ENCODE measurements around the gene RAPGEF6. TPM values are rescaled to one million over a fixed set of nuclear protein-coding genes. Genes with fewer than 3 reads are reported as not detected.
"Not testable (repeated sequence)": the region's sequence is repeated elsewhere in the genome, so short reads cannot be mapped to it uniquely, and the experiment has no call there.

RAPGEF6 gene
- total RNA-seq, 3 donors from 2014 or later (not counting 1 experiment from before 2014, with no cell fraction given) = 30.1 to 61.0 (median 42.1) TPM

GRCh38 chr5:131628990-131629389 lies 6.0 kb downstream of the RAPGEF6 start:
- Histone ChIP-seq H3K9me3 (ENCODE audit: control insufficient read depth, insufficient read depth, low read length) (no peaks in the 10 kb centered on the region), H3K27ac (ENCODE audit: low read length) (no peak overlapping the region), H3K36me3 (ENCODE audit: control insufficient read depth, insufficient read depth, low read length) (no peaks in the 10 kb centered on the region), H3K4me3 (ENCODE audit: low read length) (no peak overlapping the region), H3K4me1 (ENCODE audit: control insufficient read depth, insufficient read depth, low read length) (peaks cover 9% of the 10 kb centered on the region), H3K27me3 (ENCODE audit: control insufficient read depth, insufficient read depth, low read length) (no peaks in the 10 kb centered on the region)
- TF ChIP-seq, protein P1, sequence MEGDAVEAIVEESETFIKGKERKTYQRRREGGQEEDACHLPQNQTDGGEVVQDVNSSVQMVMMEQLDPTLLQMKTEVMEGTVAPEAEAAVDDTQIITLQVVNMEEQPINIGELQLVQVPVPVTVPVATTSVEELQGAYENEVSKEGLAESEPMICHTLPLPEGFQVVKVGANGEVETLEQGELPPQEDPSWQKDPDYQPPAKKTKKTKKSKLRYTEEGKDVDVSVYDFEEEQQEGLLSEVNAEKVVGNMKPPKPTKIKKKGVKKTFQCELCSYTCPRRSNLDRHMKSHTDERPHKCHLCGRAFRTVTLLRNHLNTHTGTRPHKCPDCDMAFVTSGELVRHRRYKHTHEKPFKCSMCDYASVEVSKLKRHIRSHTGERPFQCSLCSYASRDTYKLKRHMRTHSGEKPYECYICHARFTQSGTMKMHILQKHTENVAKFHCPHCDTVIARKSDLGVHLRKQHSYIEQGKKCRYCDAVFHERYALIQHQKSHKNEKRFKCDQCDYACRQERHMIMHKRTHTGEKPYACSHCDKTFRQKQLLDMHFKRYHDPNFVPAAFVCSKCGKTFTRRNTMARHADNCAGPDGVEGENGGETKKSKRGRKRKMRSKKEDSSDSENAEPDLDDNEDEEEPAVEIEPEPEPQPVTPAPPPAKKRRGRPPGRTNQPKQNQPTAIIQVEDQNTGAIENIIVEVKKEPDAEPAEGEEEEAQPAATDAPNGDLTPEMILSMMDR (IDR thresholded peaks at IDR 0.05) = no peak
- Mint-ChIP-seq H3K27me3 (ENCODE audit: low read depth in 2 of 2) (no peaks in the 10 kb centered on the region), H3K4me1 (peaks cover 35 to 36% of the 10 kb centered on the region in 2 donors), H3K27ac (peak overlapping the region; percentile 49 to 65), H3K9me3 (no peaks in the 10 kb centered on the region), H3K36me3 (no peaks in the 10 kb centered on the region), H3K4me3 (no peak overlapping the region)
- WGBS (ENCODE audit: insufficient coverage) = 100% methylated on average over 1 of the region's 1 CpG
- ATAC-seq (no peak), DNase-seq (no peak)
- intact Hi-C loops (cut with micrococcal nuclease) = no loop called here

- Mint-ChIP-seq H3K4me3 (no peak overlapping the region), H3K27me3 (ENCODE audit: low read depth in 2 of 2) (no peaks in the 10 kb centered on the region)
- no peak for ATAC-seq
Observed at GRCh38 chr5:131627207-131627865, 7.7 kb downstream of the RAPGEF6 start.

GRCh38 chr5:131622633-131623032 lies 12.4 kb downstream of the RAPGEF6 start:
- Mint-ChIP-seq H3K36me3 (no peaks in the 10 kb centered on the region), H3K9me3 (no peaks in the 10 kb centered on the region), H3K4me3 (no peak overlapping the region), H3K27ac (no peak overlapping the region), H3K27me3 (ENCODE audit: low read depth in 2 of 2) (no peaks in the 10 kb centered on the region), H3K4me1 (peaks cover 62 to 76% of the 10 kb centered on the region in 2 donors)
- intact Hi-C loops (cut with micrococcal nuclease) = no loop called here
- DNase-seq (no peak), ATAC-seq (no peak)
- H3K27ac ChIP-seq (ENCODE audit: low read length) = no peak overlapping the region
- no peak overlapping the region for H3K4me3 ChIP-seq (ENCODE audit: low read length)
- WGBS (ENCODE audit: insufficient coverage) = 80% methylated on average over 2 of the region's 2 CpGs
- TF ChIP-seq, protein P1 (IDR thresholded peaks at IDR 0.05) = no peak
- H3K9me3 ChIP-seq (ENCODE audit: control insufficient read depth, insufficient read depth, low read length) = no peaks in the 10 kb centered on the region
- H3K27me3 ChIP-seq (ENCODE audit: control insufficient read depth, insufficient read depth, low read length) = no peaks in the 10 kb centered on the region
- peaks cover 6% of the 10 kb centered on the region for H3K36me3 ChIP-seq (ENCODE audit: control insufficient read depth, insufficient read depth, low read length)
- peaks cover 4% of the 10 kb centered on the region for H3K4me1 ChIP-seq (ENCODE audit: control insufficient read depth, insufficient read depth, low read length)

More at GRCh38 chr5:131627207-131627865, 7.7 kb downstream of the RAPGEF6 start:
- Histone ChIP-seq H3K4me3 (ENCODE audit: low read length) (no peak overlapping the region), H3K36me3 (ENCODE audit: control insufficient read depth, insufficient read depth, low read length) (peaks cover 4% of the 10 kb centered on the region), H3K27me3 (ENCODE audit: control insufficient read depth, insufficient read depth, low read length) (no peaks in the 10 kb centered on the region), H3K9me3 (ENCODE audit: control insufficient read depth, insufficient read depth, low read length) (no peaks in the 10 kb centered on the region), H3K4me1 (ENCODE audit: control insufficient read depth, insufficient read depth, low read length) (no peaks in the 10 kb centered on the region), H3K27ac (ENCODE audit: low read length) (no peak overlapping the region)
- WGBS (ENCODE audit: insufficient coverage) = 95% methylated on average over 3 of the region's 4 CpGs
- intact Hi-C loops (cut with micrococcal nuclease) = no loop called here
- Mint-ChIP-seq H3K36me3 (no peaks in the 10 kb centered on the region), H3K27ac (no peak overlapping the region), H3K9me3 (no peaks in the 10 kb centered on the region), H3K4me1 (peaks cover 38 to 45% of the 10 kb centered on the region in 2 donors)
- no peak for DNase-seq
- TF ChIP-seq, protein P1 (IDR thresholded peaks at IDR 0.05) = no peak

DNA sequence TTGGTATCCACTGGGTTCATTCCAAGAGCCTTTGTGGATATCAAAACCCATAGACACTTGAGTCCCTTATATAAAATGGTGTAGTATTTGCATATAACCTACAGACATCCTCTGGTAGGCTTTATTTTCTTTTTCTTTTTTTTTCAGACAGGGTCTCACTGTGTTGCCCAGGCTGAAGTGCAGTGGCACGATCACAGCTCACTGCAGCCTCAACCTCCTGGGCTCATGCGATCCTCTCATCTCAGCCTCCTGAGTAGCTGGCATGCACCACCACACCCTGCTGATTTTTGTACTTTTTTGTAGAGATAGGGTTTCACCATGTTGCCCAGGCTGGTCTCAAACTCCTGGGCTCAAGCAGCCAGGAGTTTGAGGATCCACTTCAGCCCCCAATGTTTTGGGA lies 13.9 kb downstream of the RAPGEF6 start:
- 100% methylated on average over 2 of the region's 2 CpGs for WGBS (ENCODE audit: insufficient coverage)
- H3K4me3 Mint-ChIP-seq; DNase-seq; H3K36me3 ChIP-seq (ENCODE audit: control insufficient read depth, insufficient read depth, low read length); ATAC-seq; intact Hi-C loops (cut with micrococcal nuclease); H3K27ac ChIP-seq (ENCODE audit: low read length); H3K27ac Mint-ChIP-seq; H3K36me3 Mint-ChIP-seq; H3K9me3 Mint-ChIP-seq; H3K9me3 ChIP-seq (ENCODE audit: control insufficient read depth, insufficient read depth, low read length); H3K27me3 Mint-ChIP-seq (ENCODE audit: low read depth in 2 of 2); H3K4me1 ChIP-seq (ENCODE audit: control insufficient read depth, insufficient read depth, low read length); H3K4me3 ChIP-seq (ENCODE audit: low read length); H3K27me3 ChIP-seq (ENCODE audit: control insufficient read depth, insufficient read depth, low read length): not testable (repeated sequence)
- H3K4me1 Mint-ChIP-seq = peaks cover 61 to 74% of the 10 kb centered on the region in 2 donors
